ENCODE measurements around the gene N4BP2.
A peak's percentile ranks its signal among the peaks of the same experiment; 100 is the strongest.

N4BP2 gene

GRCh38 chr4:40193578-40193977 lies 136.9 kb downstream of the N4BP2 start:
- Histone ChIP-seq H3K27ac (ENCODE audit: low read depth, low read length, poor library complexity, severe bottlenecking) (peak overlapping the region; percentile 100), H2AFZ (ENCODE audit: low read length) (no peak overlapping the region), H3K4me1 (ENCODE audit: insufficient read depth, low read length, severe bottlenecking) (peaks cover 55% of the 10 kb centered on the region), H3K4me3 (ENCODE audit: low read depth, low read length, poor library complexity, severe bottlenecking) (peak overlapping the region; percentile 82), H3K36me3 (ENCODE audit: insufficient read depth, low read length) (peaks cover 45% of the 10 kb centered on the region), H3F3A (ENCODE audit: insufficient read depth, low read length) (peaks cover 10% of the 10 kb centered on the region), H3K79me2 (ENCODE audit: insufficient read depth, low read length) (peaks cover 75% of the 10 kb centered on the region), H3K9me3 (ENCODE audit: low read length) (no peaks in the 10 kb centered on the region), H3K9ac (ENCODE audit: low read length) (peak overlapping the region; percentile 99), H3K27me3 (ENCODE audit: insufficient read depth, low read length) (no peaks in the 10 kb centered on the region), H3K9me2 (ENCODE audit: low read depth, low read length) (no peaks in the 10 kb centered on the region), H4K20me1 (ENCODE audit: insufficient read depth, low read length) (no peaks in the 10 kb centered on the region), H3K4me2 (ENCODE audit: low read length) (peak overlapping the region; percentile 86)
- TF ChIP-seq CTCF (IDR thresholded peaks at IDR 0.05; ENCODE audit: low read length) (no peak), EZH2 (IDR thresholded peaks at IDR 0.05; ENCODE audit: borderline replicate concordance, low read length) (no peak)

DNA sequence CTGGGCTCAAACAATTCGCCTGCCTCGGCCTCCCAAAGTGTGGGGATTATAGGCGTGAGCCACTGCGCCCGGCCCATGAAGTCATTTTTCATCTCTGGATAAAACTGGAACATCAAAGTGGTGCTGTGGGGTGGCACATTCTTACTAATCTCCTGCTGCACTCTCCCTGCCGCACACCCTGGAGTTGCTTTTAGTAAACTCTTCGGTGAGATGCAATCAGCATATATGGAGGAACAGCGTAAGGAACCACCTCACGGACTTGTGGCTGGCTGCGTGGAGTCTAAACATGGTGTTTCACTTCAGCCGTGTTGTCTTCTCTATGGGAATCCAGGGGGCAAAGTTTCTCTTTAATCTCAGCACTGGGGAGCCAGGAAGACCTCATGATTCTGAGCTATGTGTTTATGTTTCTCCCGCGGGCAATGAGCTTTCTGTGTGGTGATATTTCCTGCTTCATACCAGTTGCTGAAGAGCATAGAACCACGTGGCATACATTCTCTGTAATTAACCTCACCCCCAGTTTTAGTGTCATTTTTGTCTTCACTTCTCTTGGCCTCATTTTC lies 138.0 kb downstream of the N4BP2 start:
- H3K36me3 ChIP-seq (ENCODE audit: insufficient read depth, low read length): peaks cover 56% of the 10 kb centered on the region
- peaks cover 86% of the 10 kb centered on the region for H3K79me2 ChIP-seq (ENCODE audit: insufficient read depth, low read length)
- peak overlapping the region; percentile 99 for H3K9ac ChIP-seq (ENCODE audit: low read length)
- H3K4me2 ChIP-seq (ENCODE audit: low read length): peak overlapping the region; percentile 86
- H3K4me1 ChIP-seq (ENCODE audit: insufficient read depth, low read length, severe bottlenecking): peaks cover 44% of the 10 kb centered on the region
- no peaks in the 10 kb centered on the region for H4K20me1 ChIP-seq (ENCODE audit: insufficient read depth, low read length)
- no peaks in the 10 kb centered on the region for H3K9me2 ChIP-seq (ENCODE audit: low read depth, low read length)
- no peaks in the 10 kb centered on the region for H3K27me3 ChIP-seq (ENCODE audit: insufficient read depth, low read length)
- H3K9me3 ChIP-seq (ENCODE audit: low read length): no peaks in the 10 kb centered on the region
- H2AFZ ChIP-seq (ENCODE audit: low read length): no peak overlapping the region
- H3K4me3 ChIP-seq (ENCODE audit: low read depth, low read length, poor library complexity, severe bottlenecking): peak overlapping the region; percentile 82
- peaks cover 13% of the 10 kb centered on the region for H3F3A ChIP-seq (ENCODE audit: insufficient read depth, low read length)
- peak overlapping the region; percentile 100 for H3K27ac ChIP-seq (ENCODE audit: low read depth, low read length, poor library complexity, severe bottlenecking)
- no peak for TF ChIP-seq EZH2 (IDR thresholded peaks at IDR 0.05; ENCODE audit: borderline replicate concordance, low read length)
- TF ChIP-seq CTCF (IDR thresholded peaks at IDR 0.05; ENCODE audit: low read length): no peak

- H3F3A ChIP-seq (ENCODE audit: insufficient read depth, low read length): peaks cover 11% of the 10 kb centered on the region
- peak overlapping the region; percentile 82 for H3K4me3 ChIP-seq (ENCODE audit: low read depth, low read length, poor library complexity, severe bottlenecking)
- H3K27me3 ChIP-seq (ENCODE audit: insufficient read depth, low read length): no peaks in the 10 kb centered on the region
- peaks cover 94% of the 10 kb centered on the region for H3K79me2 ChIP-seq (ENCODE audit: insufficient read depth, low read length)
- peaks cover 64% of the 10 kb centered on the region for H3K36me3 ChIP-seq (ENCODE audit: insufficient read depth, low read length)
- no peaks in the 10 kb centered on the region for H3K9me2 ChIP-seq (ENCODE audit: low read depth, low read length)
- no peaks in the 10 kb centered on the region for H4K20me1 ChIP-seq (ENCODE audit: insufficient read depth, low read length)
- no peak overlapping the region for H2AFZ ChIP-seq (ENCODE audit: low read length)
- peak overlapping the region; percentile 100 for H3K27ac ChIP-seq (ENCODE audit: low read depth, low read length, poor library complexity, severe bottlenecking)
- peak overlapping the region; percentile 86 for H3K4me2 ChIP-seq (ENCODE audit: low read length)
- TF ChIP-seq EZH2 (IDR thresholded peaks at IDR 0.05; ENCODE audit: borderline replicate concordance, low read length) (no peak), CTCF (IDR thresholded peaks at IDR 0.05; ENCODE audit: low read length) (no peak)
- H3K9ac ChIP-seq (ENCODE audit: low read length): peak overlapping the region; percentile 99
- H3K9me3 ChIP-seq (ENCODE audit: low read length): no peaks in the 10 kb centered on the region
- peaks cover 39% of the 10 kb centered on the region for H3K4me1 ChIP-seq (ENCODE audit: insufficient read depth, low read length, severe bottlenecking)
These were observed 138.8 kb downstream of the N4BP2 start for GRCh38 chr4:40195182-40196177.

All from OCI-LY1 (cell line).